ENCODE measurements around the gene E2F7.

- TF ChIP-seq CTCF (IDR thresholded peaks at IDR 0.05 in 4 of 5, conservative IDR thresholded peaks at IDR 0.05 in 1 of 5) (no peak), POLR2A (IDR thresholded peaks at IDR 0.05) (no peak)
These were observed 45.4 kb downstream of the E2F7 start for GRCh38 chr12:77019920-77020319.

Data from gastrocnemius medialis (tissue), 4 donors.